ENCODE data around the gene LRRN2. TPM values are rescaled to one million over a fixed set of nuclear protein-coding genes. Genes with fewer than 3 reads are reported as not detected.

LRRN2 gene
- total and polyA plus RNA-seq, 2 donors (not counting 3 experiments of a cell fraction or from before 2014, with no cell fraction given): not detected

GRCh38 chr1:204572923-204573922, 112.3 kb downstream of the LRRN2 start:
- Histone ChIP-seq H3K9me1 (replicated peaks; ENCODE audit: control insufficient read depth, extremely low read depth, insufficient read depth, low read length) (no peaks in the 10 kb centered on the region), H3K27ac (ENCODE audit: insufficient read depth, low read depth, low read length) (no peak overlapping the region), H3K79me2 (ENCODE audit: control insufficient read depth, insufficient read depth, low read length) (no peaks in the 10 kb centered on the region), H3K4me1 (ENCODE audit: control insufficient read depth, extremely low read depth, insufficient read depth, low read length) (peaks cover 4% of the 10 kb centered on the region), H3K9ac (replicated peaks; ENCODE audit: extremely low read depth, insufficient read depth, low read length) (no peak overlapping the region), H3K4me3 (replicated peaks in 1 of 3; ENCODE audit: insufficient read depth in 1 of 3, low read depth in 1 of 3, low read length in 3 of 3) (no peak overlapping the region), H4K20me1 (replicated peaks; ENCODE audit: control insufficient read depth, extremely low read depth, insufficient read depth, low read length) (no peaks in the 10 kb centered on the region), H3K36me3 (ENCODE audit: control insufficient read depth in 2 of 2, extremely low read depth in 1 of 2, insufficient read depth in 2 of 2, low read length in 2 of 2) (no peaks in the 10 kb centered on the region), H3K4me2 (ENCODE audit: insufficient read depth, low read length) (no peak overlapping the region), H3K27me3 (ENCODE audit: control insufficient read depth in 2 of 2, insufficient read depth in 2 of 2, low read length in 2 of 2) (no peaks in the 10 kb centered on the region), H3K9me3 (replicated peaks; ENCODE audit: control insufficient read depth, insufficient read depth, low read length) (no peaks in the 10 kb centered on the region), H2AFZ (ENCODE audit: low read depth, low read length) (no peak overlapping the region)
- ChIA-PET POLR2A (no interaction called here), CTCF (interaction anchor here (0.7 to 3.4 kb wide), 4 partner anchors 7 to 235 kb away, joined by 3 to 29 read pairs (median 10); no protein-coding TSS in a partner anchor)
- FAIRE-seq: no peak
- dilution Hi-C loops (cut with MboI; ENCODE audit: extremely low pct_ligation_motif_present, low sequenced_read_pairs) (no loop called here), intact Hi-C loops (cut with micrococcal nuclease) (no loop called here)
- BruUV-seq (replicated peaks): no TSS peak
- peak; percentile 11 for TF ChIP-seq FOS (IDR thresholded peaks at IDR 0.05; ENCODE audit: borderline replicate concordance, insufficient read depth, low read length)
- TF ChIP-seq GATA2 (IDR thresholded peaks at IDR 0.05; ENCODE audit: insufficient read depth, insufficient read length, low read depth, low read length): no peak
- no peak for DNase-seq (ENCODE audit: low read depth, low spot score)

- CTCF ChIA-PET: interaction anchor here (1.0 to 1.3 kb wide), 2 partner anchors 192 to 235 kb away, joined by 4 to 5 read pairs; no protein-coding TSS in a partner anchor
- BruUV-seq (replicated peaks): no TSS peak
Observed at GRCh38 chr1:204571631-204572030, 113.9 kb downstream of the LRRN2 start.

More at GRCh38 chr1:204571631-204572030, 113.9 kb downstream of the LRRN2 start:
- H3K4me3 ChIP-seq (replicated peaks in 1 of 3; ENCODE audit: insufficient read depth in 1 of 3, low read depth in 1 of 3, low read length in 3 of 3): no peak overlapping the region
- H3K27ac ChIP-seq (ENCODE audit: insufficient read depth, low read depth, low read length): no peak overlapping the region
- H3K27me3 ChIP-seq (ENCODE audit: control insufficient read depth in 2 of 2, insufficient read depth in 2 of 2, low read length in 2 of 2): no peaks in the 10 kb centered on the region
- no peak overlapping the region for H2AFZ ChIP-seq (ENCODE audit: low read depth, low read length)
- H4K20me1 ChIP-seq (replicated peaks; ENCODE audit: control insufficient read depth, extremely low read depth, insufficient read depth, low read length): no peaks in the 10 kb centered on the region
- no peak overlapping the region for H3K9ac ChIP-seq (replicated peaks; ENCODE audit: extremely low read depth, insufficient read depth, low read length)
- H3K36me3 ChIP-seq (ENCODE audit: control insufficient read depth in 2 of 2, extremely low read depth in 1 of 2, insufficient read depth in 2 of 2, low read length in 2 of 2): no peaks in the 10 kb centered on the region
- H3K79me2 ChIP-seq (ENCODE audit: control insufficient read depth, insufficient read depth, low read length): no peaks in the 10 kb centered on the region
- H3K9me1 ChIP-seq (replicated peaks; ENCODE audit: control insufficient read depth, extremely low read depth, insufficient read depth, low read length): no peaks in the 10 kb centered on the region
- intact Hi-C loops (cut with micrococcal nuclease) (no loop called here), dilution Hi-C loops (cut with MboI; ENCODE audit: extremely low pct_ligation_motif_present, low sequenced_read_pairs) (no loop called here)
- peaks cover 4% of the 10 kb centered on the region for H3K4me1 ChIP-seq (ENCODE audit: control insufficient read depth, extremely low read depth, insufficient read depth, low read length)
- TF ChIP-seq EZH2 (IDR thresholded peaks at IDR 0.05; ENCODE audit: borderline replicate concordance, low read depth, low read length, severe bottlenecking) (no peak), CTCF (IDR thresholded peaks at IDR 0.05; ENCODE audit: extremely low read depth in 1 of 2, insufficient read depth in 1 of 2, low read depth in 1 of 2, low read length in 2 of 2) (no peak)
- H3K4me2 ChIP-seq (ENCODE audit: insufficient read depth, low read length): no peak overlapping the region
- no peak for FAIRE-seq
- POLR2A ChIA-PET: no interaction called here
- DNase-seq (ENCODE audit: low read depth, low spot score): no peak
- H3K9me3 ChIP-seq (replicated peaks; ENCODE audit: control insufficient read depth, insufficient read depth, low read length): no peaks in the 10 kb centered on the region
